Adrenal gland (tissue), 5 donors: ENCODE results near the gene SMS.

Experiments used
- CTCF ChIP-seq, 6 experiments: fragments of 450-650 bp in 4 of 6; fragments of 200-600 bp in 2 of 6; sonication (generic) in 1 of 6; IDR thresholded peaks; 1 replicate in 5 of 6; 2 replicates in 1 of 6; pipeline versions ENCODE4 v1.5.1 to v1.8.0; 2016 to 2021; ENCODE audit warnings: antibody characterized with exemption in 6 of 6, mild to moderate bottlenecking in 2 of 6, moderate library complexity in 1 of 6
- POLR2A ChIP-seq, 2 donors: fragments of 450-650 bp; IDR thresholded peaks; one replicate each; pipeline ENCODE4 v1.6.1; 2017; ENCODE audit warnings: antibody characterized with exemption in 2 of 2, mild to moderate bottlenecking in 2 of 2, moderate library complexity in 1 of 2
- donor health status: DM: no; HTN: no; CAD: no.

GRCh38 chrX:21998037-21998436, 57.5 kb downstream of the SMS start:
- TF ChIP-seq CTCF (IDR thresholded peaks at IDR 0.05): no peak
- TF ChIP-seq POLR2A (IDR thresholded peaks at IDR 0.05): no peak
